HG03097 (cell line): ENCODE data around the gene RBM28.

Experiments used
- ATAC-seq: cut with Tn5 transposase; IDR thresholded peaks from one replicate; pipeline ENCODE4 v1.9.1; 2021; ENCODE audit not compliant: unreplicated experiment, low FRiP score

The RBM28 gene

DNA sequence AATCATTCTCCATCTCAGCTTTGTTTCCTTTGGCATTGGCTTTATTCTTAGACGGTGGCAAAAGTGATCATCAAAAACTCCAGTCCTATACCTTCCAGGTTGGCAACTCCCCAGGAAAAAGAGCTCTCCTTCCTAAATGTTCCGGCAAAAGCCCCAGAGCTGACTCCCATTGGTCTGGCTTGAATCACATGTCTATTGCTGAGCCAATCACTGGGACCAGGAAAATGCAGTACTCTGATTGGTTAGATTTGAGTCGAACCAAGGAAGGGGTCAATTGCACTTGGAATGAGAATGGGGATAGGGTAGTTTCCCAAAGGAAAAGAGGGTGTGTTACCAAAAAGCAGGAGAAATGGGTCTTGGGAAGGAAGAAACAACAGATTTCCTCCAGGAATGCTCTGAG lies 80.3 kb downstream of the RBM28 start:
- no peak for ATAC-seq

DNA sequence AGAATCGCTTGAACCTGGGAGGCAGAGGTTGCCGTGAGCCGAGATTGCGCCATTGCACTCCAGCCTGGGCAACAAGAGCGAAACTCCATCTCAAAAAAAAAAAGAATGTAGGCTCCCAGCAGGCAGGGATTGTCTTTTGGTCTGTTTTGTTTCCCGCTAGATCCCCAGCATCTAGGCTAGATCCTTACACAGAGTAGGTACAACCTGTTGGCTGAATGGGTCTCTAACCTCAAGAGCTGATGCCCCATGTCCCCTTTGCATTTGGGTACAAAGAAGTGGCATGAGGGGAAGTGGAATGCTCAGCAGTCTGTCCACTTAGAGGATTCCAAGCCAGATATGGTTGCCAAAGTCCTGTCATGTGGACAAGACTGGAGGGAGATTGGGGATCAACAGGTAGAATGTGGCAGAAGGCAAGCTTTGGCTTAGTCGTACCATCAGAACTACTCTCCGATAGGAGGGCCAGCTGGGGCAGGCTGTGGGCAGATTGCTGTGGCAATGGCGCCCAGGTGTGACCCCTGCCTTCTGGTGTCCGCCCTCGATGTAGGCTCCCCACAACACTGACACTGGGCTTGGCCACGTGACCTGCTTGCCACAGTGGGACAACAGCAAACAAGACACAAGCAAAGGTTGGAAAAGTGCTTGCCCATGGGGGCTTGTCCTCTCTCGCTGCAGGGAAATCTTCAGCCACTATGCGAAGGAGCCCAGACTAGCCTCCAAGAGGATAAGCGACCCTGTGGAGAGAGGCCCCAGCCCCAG lies 81.3 kb downstream of the RBM28 start:
- ATAC-seq: no peak

- no peak for ATAC-seq
Measured at GRCh38 chr7:128260069-128260795, 83.5 kb downstream of the RBM28 start.

DNA sequence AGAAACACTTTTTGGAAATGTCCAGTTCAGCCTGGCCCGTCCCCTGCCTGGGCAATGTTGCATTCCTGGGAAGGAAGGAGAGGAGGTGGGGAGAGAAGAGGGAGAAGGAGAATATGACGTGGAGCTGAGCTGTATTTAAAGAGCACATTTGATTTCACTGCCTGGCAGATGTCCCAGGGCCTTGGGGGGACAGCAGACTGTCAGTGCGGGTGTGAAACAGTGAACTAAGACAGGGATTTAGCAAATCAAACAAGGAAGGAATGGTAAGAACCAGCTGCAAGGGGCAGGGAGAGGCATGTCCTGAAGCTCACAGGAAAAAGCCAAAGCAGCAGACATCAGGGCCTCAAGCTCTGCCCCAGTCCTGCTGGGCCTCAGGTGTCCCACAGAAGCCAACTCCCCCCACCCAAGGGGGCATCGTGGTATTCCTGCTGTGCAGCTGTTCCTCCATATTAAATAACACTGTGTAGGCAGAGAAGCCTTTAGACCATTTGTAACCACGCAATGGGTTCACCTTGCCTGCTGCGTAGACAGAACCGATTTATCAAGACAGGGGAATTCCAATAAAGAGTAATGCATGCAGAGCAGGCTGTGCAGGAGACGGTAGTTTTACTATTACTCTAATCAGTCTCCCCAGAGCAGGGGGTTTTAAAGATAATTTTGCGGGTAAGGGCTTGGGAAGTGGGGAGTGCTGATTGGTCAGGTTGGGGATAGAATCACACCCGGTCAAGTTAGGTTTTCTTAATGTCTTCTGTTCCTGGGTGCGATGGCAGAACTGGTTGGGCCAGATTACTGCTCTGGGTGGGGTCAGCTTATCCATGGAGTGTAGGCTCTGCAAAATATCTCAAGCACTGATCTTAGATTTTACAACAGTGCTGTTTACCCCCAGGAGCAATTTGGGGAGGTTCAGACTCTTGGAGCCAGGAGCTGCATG lies 84.3 kb downstream of the RBM28 start:
- no peak for ATAC-seq

DNA sequence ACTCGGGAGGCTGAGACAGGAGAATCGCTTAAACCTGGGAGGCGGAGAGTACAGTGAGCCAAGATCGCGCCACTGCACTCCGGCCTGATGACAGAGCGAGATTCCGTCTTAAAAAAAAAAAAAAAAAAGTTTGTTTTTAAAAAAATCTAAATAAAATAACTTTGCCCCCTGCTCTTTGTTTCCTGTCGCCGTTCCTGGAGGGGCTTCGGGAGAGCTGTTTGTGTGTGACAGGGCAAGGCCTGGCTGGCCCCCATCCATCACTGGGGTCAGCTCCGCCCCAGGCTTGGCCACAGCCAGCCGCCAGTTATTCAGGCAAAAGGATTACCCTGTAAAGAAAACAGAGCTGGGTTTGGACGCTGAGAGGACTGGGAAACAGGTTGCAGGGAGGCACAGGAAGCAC lies 86.2 kb downstream of the RBM28 start:
- no peak for ATAC-seq

GRCh38 chr7:128255271-128255670 lies 88.4 kb downstream of the RBM28 start:
- no peak for ATAC-seq

DNA sequence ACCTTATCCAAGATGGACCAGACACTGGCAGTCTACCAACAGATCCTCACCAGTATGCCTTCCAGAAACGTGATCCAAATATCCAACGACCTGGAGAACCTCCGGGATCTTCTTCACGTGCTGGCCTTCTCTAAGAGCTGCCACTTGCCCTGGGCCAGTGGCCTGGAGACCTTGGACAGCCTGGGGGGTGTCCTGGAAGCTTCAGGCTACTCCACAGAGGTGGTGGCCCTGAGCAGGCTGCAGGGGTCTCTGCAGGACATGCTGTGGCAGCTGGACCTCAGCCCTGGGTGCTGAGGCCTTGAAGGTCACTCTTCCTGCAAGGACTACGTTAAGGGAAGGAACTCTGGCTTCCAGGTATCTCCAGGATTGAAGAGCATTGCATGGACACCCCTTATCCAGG lies 89.2 kb downstream of the RBM28 start:
- no peak for ATAC-seq

DNA sequence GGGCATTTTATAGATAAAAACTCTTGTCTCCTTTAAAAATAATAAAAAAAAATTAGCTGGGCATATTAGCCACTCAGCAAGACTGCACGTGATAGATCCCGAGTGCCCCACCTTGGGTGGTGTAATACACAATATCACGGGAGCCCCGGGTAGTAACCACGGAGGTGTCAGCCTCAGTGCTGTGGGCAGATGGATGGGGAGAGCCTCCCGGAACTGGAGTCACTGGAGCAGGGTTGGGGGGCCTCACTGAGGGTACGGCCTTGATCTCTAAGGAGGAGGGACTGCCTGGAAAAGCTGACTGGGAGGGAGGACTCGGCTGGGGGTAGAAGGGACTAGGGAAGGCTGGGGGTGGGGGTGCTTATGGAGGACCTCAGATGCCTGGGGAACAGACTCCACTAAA lies 90.0 kb downstream of the RBM28 start:
- ATAC-seq: no peak

DNA sequence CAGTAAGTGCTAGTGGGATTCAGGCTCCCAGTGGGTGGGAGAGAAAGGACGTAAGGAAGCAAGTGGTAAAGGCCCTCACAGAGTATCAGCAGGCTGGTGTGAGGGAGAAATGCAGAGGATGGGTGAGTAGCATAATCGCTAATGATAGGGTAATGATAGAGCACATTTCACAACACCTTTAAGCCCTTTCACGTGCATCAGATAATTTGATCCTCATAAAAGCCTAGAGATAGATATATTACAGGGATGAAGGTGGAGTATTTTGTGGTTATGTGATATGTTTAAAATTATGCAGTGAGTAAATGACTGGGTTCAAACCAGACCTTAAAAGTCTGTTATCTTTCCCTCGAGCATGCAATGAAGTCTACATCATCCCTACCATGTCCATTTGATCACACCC lies 92.4 kb downstream of the RBM28 start:
- ATAC-seq: no peak
